Astrocyte (in vitro differentiated cells and primary cell): ENCODE results near the gene LYRM4. TPM values are rescaled to one million over a fixed set of nuclear protein-coding genes. Genes with fewer than 3 reads are reported as not detected.

Experiments
- DNase-seq: peaks from one replicate; pipeline ENCODE4 v3.0.0-alpha.2; 2010; ENCODE audit warnings: low read depth
- FAIRE-seq: peaks from 2 replicates; lab custom pipeline; 2011; peaks lifted over from hg19 to GRCh38; lab: Jason Lieb, UNC
- H2AFZ ChIP-seq: 2 replicates; pipeline ENCODE4 v1.6.0; 2012; ENCODE audit warnings: low read depth, low read length, inconsistent platforms
- H3K27ac ChIP-seq: 2 replicates; pipeline ENCODE4 v1.5.1; 2011; ENCODE audit warnings: low read depth, low read length, inconsistent platforms
- H3K27me3 ChIP-seq: 2 replicates; pipeline ENCODE4 v1.6.0; 2011; ENCODE audit warnings: low read length, inconsistent platforms; ENCODE audit not compliant: insufficient read depth
- H3K36me3 ChIP-seq: 2 replicates; pipeline ENCODE4 v1.5.1; 2011; ENCODE audit warnings: low read length, inconsistent platforms; ENCODE audit not compliant: insufficient read depth
- H3K4me1 ChIP-seq: 2 replicates; pipeline ENCODE4 v1.5.1; 2011; ENCODE audit warnings: low read length, inconsistent platforms; ENCODE audit not compliant: insufficient read depth
- H3K4me2 ChIP-seq: 2 replicates; pipeline ENCODE4 v1.6.0; 2012; ENCODE audit warnings: low read length, inconsistent platforms
- H3K4me3 ChIP-seq: 2 replicates; pipeline ENCODE4 v1.5.1; 2011; ENCODE audit warnings: low read depth, mild to moderate bottlenecking, low read length, inconsistent platforms; ENCODE audit not compliant: insufficient read depth
- H3K79me2 ChIP-seq: 2 replicates; pipeline ENCODE4 v1.6.0; 2012; ENCODE audit warnings: mild to moderate bottlenecking, low read length, inconsistent platforms; ENCODE audit not compliant: insufficient read depth
- H3K9ac ChIP-seq: 2 replicates; pipeline ENCODE4 v1.6.0; 2012; ENCODE audit warnings: mild to moderate bottlenecking, low read length, inconsistent platforms
- H3K9me3 ChIP-seq: 2 replicates; pipeline ENCODE4 v1.5.1; 2012; ENCODE audit warnings: low read depth, mild to moderate bottlenecking, low read length, inconsistent platforms; ENCODE audit not compliant: insufficient read depth
- H4K20me1 ChIP-seq: 2 replicates; pipeline ENCODE4 v1.6.0; 2012; ENCODE audit warnings: low read length, inconsistent platforms; ENCODE audit not compliant: insufficient read depth
- H3K27ac Mint-ChIP-seq: one replicate; pipeline ENCODE4 v1.8.0; 2021; ENCODE audit warnings: mild to moderate bottlenecking, mixed read lengths; ENCODE audit not compliant: unreplicated experiment
- H3K27me3 Mint-ChIP-seq: one replicate; pipeline ENCODE4 v1.8.0; 2021; ENCODE audit warnings: low read depth, mixed read lengths; ENCODE audit not compliant: unreplicated experiment
- H3K36me3 Mint-ChIP-seq: one replicate; pipeline ENCODE4 v1.8.0; 2021; ENCODE audit warnings: low read depth, mixed read lengths; ENCODE audit not compliant: unreplicated experiment
- H3K4me1 Mint-ChIP-seq: one replicate; pipeline ENCODE4 v1.8.0; 2021; ENCODE audit warnings: low read depth, mixed read lengths; ENCODE audit not compliant: unreplicated experiment
- H3K4me3 Mint-ChIP-seq: one replicate; pipeline ENCODE4 v1.8.0; 2021; ENCODE audit warnings: mild to moderate bottlenecking, moderate library complexity, mixed read lengths; ENCODE audit not compliant: unreplicated experiment
- H3K9me3 Mint-ChIP-seq: one replicate; pipeline ENCODE4 v1.8.0; 2021; ENCODE audit warnings: mild to moderate bottlenecking, mixed read lengths; ENCODE audit not compliant: unreplicated experiment
- EZH2 ChIP-seq: IDR thresholded peaks from 2 replicates; pipeline ENCODE4 v1.6.1; 2012; ENCODE audit warnings: mild to moderate bottlenecking, low read length, inconsistent platforms; ENCODE audit not compliant: insufficient read depth
- total RNA-seq: library from RNA; stranded (reverse); gene quantifications from 2 replicates; pipeline ENCODE4 v1.2.1, GENCODE V29; 2021
- TF ChIP-seq, protein P1 (sequence below): IDR thresholded peaks from 2 replicates; pipeline ENCODE4 v1.5.1; 2011; ENCODE audit warnings: low read depth, mild to moderate bottlenecking, inconsistent platforms, low read length, moderate library complexity; ENCODE audit not compliant: insufficient read depth

The LYRM4 gene
- total RNA-seq, 1 donor from 2014 or later: 39.1 TPM

DNA sequence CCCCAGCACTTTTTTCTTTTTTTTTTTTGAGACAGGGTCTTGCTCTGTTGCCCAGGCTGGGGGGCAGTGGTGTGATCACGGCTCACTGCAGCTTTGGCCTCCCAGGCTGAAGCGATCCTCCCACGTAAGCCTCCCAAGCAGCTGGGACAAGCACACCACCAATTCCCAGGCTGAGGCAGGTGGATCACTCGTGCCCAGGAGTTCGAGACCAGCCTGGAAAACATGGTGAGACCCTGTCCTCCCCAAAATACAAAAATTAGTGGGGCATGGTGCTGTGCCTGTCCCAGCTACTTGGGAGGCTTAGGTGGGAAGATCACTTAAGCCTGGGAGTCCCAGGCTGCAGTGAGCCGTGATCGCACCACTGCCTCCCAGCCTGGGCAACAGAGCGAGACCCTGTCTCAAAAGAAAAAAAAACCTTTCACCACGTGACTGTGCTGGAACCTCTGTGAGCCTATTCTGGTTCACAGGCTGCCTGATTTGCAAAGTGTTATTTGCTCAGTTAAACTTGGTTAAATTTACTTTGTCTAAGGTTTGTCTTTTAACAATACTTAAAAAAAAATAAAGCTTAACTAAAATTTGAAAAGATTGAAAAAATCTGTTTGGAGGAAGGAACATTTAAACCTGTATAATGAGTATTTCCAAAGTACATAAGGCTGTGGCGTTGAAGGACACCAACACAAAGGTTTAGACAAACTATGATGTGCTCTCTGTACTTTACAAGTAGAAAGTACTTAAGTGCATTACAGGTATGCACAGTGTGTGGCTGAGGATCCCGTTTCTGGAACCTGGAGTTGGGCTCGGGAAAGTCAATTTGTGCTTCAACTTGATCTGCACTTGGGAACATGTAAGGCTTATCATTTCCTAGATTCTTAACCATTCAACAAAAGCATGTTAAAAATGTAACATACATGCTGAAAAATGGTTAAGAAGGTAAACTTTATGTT is 120.7 kb downstream of the LYRM4 start:
- Histone ChIP-seq H3K27ac (no peak overlapping the region), H3K79me2 (no peaks in the 10 kb centered on the region), H3K4me1 (no peaks in the 10 kb centered on the region), H3K9me3 (no peaks in the 10 kb centered on the region), H2AFZ (no peak overlapping the region), H3K4me2 (no peak overlapping the region), H3K9ac (no peak overlapping the region), H3K36me3 (no peaks in the 10 kb centered on the region), H4K20me1 (peaks cover 13% of the 10 kb centered on the region), H3K27me3 (no peaks in the 10 kb centered on the region), H3K4me3 (no peak overlapping the region)
- Mint-ChIP-seq H3K4me1 (peaks cover 3% of the 10 kb centered on the region), H3K27ac (no peak overlapping the region), H3K9me3 (no peaks in the 10 kb centered on the region), H3K36me3 (peaks cover 6% of the 10 kb centered on the region), H3K27me3 (no peaks in the 10 kb centered on the region), H3K4me3 (no peak overlapping the region)
- no peak for FAIRE-seq
- TF ChIP-seq, protein P1, sequence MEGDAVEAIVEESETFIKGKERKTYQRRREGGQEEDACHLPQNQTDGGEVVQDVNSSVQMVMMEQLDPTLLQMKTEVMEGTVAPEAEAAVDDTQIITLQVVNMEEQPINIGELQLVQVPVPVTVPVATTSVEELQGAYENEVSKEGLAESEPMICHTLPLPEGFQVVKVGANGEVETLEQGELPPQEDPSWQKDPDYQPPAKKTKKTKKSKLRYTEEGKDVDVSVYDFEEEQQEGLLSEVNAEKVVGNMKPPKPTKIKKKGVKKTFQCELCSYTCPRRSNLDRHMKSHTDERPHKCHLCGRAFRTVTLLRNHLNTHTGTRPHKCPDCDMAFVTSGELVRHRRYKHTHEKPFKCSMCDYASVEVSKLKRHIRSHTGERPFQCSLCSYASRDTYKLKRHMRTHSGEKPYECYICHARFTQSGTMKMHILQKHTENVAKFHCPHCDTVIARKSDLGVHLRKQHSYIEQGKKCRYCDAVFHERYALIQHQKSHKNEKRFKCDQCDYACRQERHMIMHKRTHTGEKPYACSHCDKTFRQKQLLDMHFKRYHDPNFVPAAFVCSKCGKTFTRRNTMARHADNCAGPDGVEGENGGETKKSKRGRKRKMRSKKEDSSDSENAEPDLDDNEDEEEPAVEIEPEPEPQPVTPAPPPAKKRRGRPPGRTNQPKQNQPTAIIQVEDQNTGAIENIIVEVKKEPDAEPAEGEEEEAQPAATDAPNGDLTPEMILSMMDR: no peak
- no peak for TF ChIP-seq EZH2
- DNase-seq: no peak

DNA sequence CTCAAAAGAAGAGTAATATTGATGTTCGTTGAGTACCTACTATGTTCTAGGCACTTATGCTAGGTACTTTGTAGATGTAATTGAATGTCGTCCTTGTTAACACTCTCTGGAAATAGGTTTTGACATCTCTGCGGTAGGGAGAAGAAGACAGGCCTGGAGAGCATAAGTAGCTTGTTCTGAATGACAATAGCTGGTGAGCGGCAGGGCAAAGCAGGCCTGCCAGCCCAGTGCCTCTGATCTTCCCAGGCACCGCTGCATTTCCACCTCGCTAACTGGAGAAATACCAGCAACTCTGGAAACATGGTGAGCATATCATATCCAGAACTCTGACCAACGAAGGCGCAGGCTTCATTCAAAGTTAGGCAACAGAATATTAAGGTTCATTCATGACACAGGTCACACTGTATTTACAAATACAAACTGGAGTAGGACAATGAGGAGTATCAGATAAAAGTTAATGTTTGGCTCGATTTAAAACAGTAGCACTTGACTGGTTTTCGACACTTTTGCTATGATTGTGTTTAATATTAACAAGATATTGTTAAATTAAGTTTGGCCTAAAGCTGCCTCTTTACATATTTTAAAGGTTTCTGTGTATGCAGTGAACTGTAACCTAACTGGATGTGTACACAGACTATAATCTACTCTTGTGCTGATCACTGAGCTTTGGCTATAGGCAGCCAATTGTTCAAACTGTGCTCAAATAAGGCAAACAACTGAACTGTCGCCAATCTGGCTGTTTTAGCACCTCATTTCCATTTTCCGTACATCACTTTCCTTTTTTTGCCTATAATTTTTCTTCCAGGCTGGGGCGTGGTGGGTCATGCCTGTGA is 121.5 kb downstream of the LYRM4 start:
- H3K9me3 Mint-ChIP-seq: no peaks in the 10 kb centered on the region
- Histone ChIP-seq H4K20me1 (peaks cover 13% of the 10 kb centered on the region), H3K27ac (no peak overlapping the region), H3K27me3 (no peaks in the 10 kb centered on the region), H3K79me2 (no peaks in the 10 kb centered on the region), H3K9ac (no peak overlapping the region), H3K9me3 (no peaks in the 10 kb centered on the region), H3K4me2 (no peak overlapping the region), H2AFZ (no peak overlapping the region), H3K4me3 (no peak overlapping the region), H3K36me3 (no peaks in the 10 kb centered on the region), H3K4me1 (no peaks in the 10 kb centered on the region)
- TF ChIP-seq, protein P1: no peak
- no peak for TF ChIP-seq EZH2
- DNase-seq: no peak
- H3K27me3 Mint-ChIP-seq: no peaks in the 10 kb centered on the region
- peaks cover 3% of the 10 kb centered on the region for H3K4me1 Mint-ChIP-seq
- no peak for FAIRE-seq
- H3K36me3 Mint-ChIP-seq: peaks cover 6% of the 10 kb centered on the region
- no peak overlapping the region for H3K4me3 Mint-ChIP-seq
- H3K27ac Mint-ChIP-seq: no peak overlapping the region
